ENCODE results near the gene NEUROG2.

NEUROG2 gene

DNA sequence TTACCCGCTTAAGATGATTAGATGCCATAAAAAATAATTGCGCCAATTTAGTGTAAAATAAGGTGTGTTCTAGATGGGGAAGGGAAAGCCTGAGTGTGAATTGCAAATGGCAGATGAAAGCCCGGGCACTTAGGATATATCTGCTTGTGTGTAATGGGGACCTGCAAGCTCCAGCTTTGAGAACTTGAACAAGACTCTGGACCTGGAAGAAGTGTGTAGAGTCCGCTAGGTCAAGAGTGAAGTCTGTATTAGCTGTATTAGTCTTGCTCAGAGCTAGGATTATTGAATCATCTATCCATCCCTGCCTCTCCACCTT, 4.2 kb downstream of the NEUROG2 start:
- TF ChIP-seq, protein P1, sequence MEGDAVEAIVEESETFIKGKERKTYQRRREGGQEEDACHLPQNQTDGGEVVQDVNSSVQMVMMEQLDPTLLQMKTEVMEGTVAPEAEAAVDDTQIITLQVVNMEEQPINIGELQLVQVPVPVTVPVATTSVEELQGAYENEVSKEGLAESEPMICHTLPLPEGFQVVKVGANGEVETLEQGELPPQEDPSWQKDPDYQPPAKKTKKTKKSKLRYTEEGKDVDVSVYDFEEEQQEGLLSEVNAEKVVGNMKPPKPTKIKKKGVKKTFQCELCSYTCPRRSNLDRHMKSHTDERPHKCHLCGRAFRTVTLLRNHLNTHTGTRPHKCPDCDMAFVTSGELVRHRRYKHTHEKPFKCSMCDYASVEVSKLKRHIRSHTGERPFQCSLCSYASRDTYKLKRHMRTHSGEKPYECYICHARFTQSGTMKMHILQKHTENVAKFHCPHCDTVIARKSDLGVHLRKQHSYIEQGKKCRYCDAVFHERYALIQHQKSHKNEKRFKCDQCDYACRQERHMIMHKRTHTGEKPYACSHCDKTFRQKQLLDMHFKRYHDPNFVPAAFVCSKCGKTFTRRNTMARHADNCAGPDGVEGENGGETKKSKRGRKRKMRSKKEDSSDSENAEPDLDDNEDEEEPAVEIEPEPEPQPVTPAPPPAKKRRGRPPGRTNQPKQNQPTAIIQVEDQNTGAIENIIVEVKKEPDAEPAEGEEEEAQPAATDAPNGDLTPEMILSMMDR (IDR thresholded peaks at IDR 0.05), result no peak

DNA sequence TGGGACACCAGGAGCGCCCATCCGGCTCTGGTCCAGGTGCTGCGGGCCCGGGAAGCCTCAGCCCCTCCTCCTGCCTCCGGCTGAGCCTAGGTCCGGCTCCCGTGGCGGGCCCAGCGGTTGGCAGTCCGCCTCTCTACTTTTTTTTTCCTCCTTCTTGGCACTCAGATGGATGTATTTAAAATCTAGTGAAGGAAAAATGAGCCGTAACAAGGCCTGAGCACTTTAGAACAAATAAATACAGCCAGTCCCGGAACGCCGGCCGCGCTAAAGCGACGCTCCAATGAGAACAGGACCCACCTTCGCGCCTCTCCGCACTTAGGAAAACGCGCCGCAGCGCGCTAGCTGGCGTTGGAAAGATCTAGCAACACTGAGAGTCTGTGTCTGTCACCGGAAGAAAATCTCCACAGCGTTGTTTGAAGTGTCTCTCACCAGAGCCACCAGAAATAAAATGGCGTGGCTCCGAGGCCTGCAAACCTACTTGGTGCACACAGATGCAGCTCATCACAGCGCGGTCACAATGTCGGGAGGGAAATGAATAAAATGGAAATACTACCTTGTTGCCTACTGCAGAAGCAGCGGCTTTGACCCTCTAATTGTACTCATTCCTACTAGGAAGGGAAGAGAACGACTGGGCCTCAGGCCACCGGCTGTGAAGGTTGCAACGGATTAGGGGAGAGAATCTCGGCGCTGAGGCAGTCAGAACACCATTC, 4.7 kb downstream of the NEUROG2 start:
- TF ChIP-seq, protein P1 (IDR thresholded peaks at IDR 0.05), result no peak

DNA sequence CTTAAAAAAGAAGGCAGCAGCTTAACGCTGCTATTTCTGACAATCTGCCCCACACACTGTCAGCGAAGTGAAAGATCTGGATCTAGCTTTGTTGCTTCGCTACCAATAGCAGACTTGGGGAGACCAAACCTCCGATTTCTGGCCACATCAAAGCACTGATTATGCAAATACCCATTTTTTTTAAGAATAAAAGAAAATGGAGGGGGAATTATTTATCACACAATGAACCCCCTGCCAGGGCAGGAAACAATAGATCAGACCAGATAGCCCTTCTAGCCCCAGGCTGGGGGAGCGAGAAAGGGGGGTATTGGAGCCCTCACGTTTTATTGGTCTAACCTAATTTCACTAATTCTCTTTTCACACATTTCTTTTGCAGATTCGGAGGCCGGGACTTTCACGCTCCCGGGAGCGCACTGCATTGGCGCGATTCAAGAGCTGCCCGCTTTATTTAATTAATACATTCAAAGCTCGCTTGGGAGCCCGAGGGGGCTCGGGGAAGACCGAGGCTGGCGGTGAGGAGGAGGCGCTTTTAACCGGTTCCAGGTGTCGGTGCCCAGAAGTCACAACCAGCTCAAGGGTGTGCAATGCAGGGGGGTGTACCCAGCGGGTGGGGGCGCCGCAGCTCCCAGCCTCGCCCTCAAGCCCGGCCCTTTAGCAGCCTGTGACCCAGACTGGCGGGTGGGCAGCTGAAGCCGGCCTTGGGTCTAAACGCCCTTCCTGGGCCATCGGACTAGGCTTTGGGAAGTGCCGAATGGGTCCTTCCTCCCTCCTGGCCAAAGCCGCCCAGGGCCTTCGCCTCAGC, 5.5 kb downstream of the NEUROG2 start:
- TF ChIP-seq, protein P1 (IDR thresholded peaks at IDR 0.05), result no peak

DNA sequence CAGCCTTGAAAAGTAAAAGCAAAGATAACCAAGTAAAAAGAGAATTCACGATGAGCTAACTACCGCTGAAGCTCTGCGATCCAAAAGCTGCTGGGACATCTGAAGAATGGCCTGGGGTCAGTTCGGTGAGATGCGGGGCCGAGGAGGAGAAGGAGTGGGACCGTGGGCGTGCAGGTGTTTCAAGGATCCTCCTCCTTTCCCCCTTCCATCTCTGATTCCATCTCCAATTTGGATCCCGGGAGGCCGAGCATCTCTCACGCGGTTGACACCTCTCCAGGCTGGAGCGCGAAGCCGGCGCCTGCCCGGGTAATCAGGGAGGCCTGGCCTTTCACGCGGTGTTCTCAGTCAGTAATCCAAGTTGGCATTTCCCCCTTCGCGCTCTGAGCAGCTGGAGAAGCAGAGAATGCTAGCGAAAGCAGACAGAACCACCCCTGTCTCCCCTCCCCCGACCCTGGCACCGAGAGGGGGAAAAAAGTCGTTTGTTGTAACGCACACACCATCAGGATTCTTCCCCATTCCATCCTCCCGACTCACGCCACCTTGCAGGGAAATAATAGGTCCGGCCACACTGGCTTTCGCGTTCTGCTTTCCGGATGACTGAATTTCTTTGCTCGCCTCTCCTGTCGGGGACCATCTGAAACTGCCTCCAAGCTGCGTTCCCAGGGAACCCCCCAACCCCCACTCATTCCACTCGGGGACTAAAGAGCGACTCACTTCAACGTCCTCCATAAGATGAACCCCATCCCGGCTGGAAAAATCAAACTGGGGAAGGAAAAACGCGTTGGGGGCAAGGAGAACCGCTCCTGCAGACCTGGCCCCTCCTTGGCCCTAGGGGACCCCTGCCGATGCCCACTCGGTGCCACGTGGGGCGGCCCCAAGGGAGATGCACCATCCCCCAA, 6.5 kb downstream of the NEUROG2 start:
- TF ChIP-seq, protein P1 (IDR thresholded peaks at IDR 0.05), result no peak

DNA sequence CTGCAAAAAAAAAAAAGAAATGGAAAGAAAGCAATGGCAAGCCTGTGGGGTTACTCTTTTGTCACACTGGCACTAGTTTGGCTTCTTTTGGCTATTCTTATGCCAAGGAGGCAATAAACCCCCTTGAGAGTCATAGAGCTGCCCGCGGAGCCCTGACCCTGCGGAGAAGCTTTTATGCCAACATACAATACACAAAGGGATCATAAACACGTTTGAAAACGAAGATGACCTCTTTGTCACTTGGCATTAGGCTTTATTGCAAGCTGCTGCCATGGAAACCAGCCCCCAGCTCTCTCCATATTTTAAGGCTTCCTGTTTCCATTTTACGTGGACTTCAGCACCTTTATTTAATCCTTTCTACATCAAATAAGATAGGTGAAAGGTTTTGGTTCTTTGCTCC, 7.6 kb downstream of the NEUROG2 start:
- TF ChIP-seq, protein P1 (IDR thresholded peaks at IDR 0.05), result no peak

DNA sequence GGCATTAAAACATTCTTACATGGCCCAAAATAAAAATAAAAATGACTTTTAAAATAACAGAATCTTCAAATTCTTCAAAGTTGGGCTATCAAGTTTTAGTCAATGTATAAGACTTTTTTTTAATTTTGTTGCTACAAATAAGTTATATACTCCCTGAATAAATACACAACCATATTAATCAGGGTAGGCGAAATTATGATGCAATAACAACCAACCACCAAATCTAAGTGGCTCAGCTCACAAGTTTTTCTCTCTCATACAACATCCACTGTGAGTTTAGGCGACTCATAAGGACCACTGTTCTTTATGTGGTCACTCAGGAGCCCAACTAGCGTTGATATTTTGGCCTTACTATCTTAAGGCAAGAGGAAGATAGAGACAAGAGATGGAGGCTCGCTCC, 11.2 kb downstream of the NEUROG2 start:
- TF ChIP-seq, protein P1 (IDR thresholded peaks at IDR 0.05), result no peak

DNA sequence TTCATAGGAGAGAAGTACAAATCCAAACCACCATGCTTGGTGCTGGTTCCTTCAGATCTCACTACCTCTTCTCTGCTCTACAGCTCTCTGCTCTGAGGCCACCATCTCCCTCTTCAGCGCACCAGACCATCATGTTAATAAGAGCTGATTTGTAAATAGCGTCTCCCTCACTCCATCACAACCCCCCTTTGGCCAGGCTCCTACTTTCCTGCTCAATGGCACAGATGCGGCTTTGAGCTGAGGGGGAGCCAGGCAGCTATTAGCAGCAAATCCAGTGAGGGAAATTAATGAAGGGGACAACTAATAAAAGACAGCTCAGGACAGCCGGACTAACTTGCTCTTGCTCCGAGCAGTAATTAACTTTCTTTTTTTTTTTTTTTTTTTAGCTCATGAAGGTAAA, 13.1 kb downstream of the NEUROG2 start:
- TF ChIP-seq, protein P1 (IDR thresholded peaks at IDR 0.05), result no peak

Measured in LNCAP (cell line).